Fibroblast of lung (primary cell): Measurements from ENCODE around the gene MATN3.

Experiments
- CTCF ChIP-seq, 2 donors: IDR thresholded peaks in 1 of 2; conservative IDR thresholded peaks in 1 of 2; 1 replicate in 1 of 2; 2 replicates in 1 of 2; pipeline ENCODE4 v1.5.1; 2011 to 2012; ENCODE audit warnings: low read length in 2 of 2, control low read depth in 1 of 2, inconsistent platforms in 1 of 2, low read depth in 1 of 2, mild to moderate bottlenecking in 1 of 2
- EZH2 ChIP-seq: IDR thresholded peaks from 2 replicates; pipeline ENCODE4 v1.5.1; 2012; ENCODE audit warnings: low read length, control low read depth, mild to moderate bottlenecking; ENCODE audit errors: missing control alignments

- TF ChIP-seq CTCF (conservative IDR thresholded peaks at IDR 0.05 in 1 of 2, IDR thresholded peaks at IDR 0.05 in 1 of 2; ENCODE audit: low read depth in 1 of 2, low read length in 2 of 2): no peak
- TF ChIP-seq EZH2: no peak
Measured at GRCh38 chr2:19993731-19994130, 18.7 kb downstream of the MATN3 start.
